Adipocyte (in vitro differentiated cells): ENCODE data around the gene TMF1.
A peak's percentile ranks its signal among the peaks of the same experiment; 100 is the strongest.

Experiments
- DNase-seq: peaks from one replicate; pipeline ENCODE4 v3.0.0-alpha.2; 2015; ENCODE audit warnings: low read depth
- H3K27me3 ChIP-seq: replicated peaks from 2 replicates; pipeline ENCODE4 v1.7.0; 2013; ENCODE audit warnings: mild to moderate bottlenecking, low read length, moderate library complexity; ENCODE audit not compliant: control insufficient read depth, insufficient read depth
- H3K36me3 ChIP-seq: 2 replicates; pipeline ENCODE4 v1.7.0; 2013; ENCODE audit warnings: low read length, mild to moderate bottlenecking, moderate library complexity; ENCODE audit not compliant: control insufficient read depth, insufficient read depth, severe bottlenecking
- H3K4me1 ChIP-seq: 2 replicates; pipeline ENCODE4 v1.7.0; 2013; ENCODE audit warnings: mild to moderate bottlenecking, low read length, moderate library complexity; ENCODE audit not compliant: control insufficient read depth, insufficient read depth
- H3K4me3 ChIP-seq: 2 replicates; pipeline ENCODE4 v1.7.0; 2013; ENCODE audit warnings: mild to moderate bottlenecking, low read length, moderate library complexity
- H3K9ac ChIP-seq: 2 replicates; pipeline ENCODE4 v1.7.0; 2013; ENCODE audit warnings: mild to moderate bottlenecking, low read length, moderate library complexity
- H3K9me3 ChIP-seq: 2 replicates; pipeline ENCODE4 v1.7.0; 2013; ENCODE audit warnings: mild to moderate bottlenecking, low read length, moderate library complexity; ENCODE audit not compliant: control insufficient read depth

Gene TMF1

DNA sequence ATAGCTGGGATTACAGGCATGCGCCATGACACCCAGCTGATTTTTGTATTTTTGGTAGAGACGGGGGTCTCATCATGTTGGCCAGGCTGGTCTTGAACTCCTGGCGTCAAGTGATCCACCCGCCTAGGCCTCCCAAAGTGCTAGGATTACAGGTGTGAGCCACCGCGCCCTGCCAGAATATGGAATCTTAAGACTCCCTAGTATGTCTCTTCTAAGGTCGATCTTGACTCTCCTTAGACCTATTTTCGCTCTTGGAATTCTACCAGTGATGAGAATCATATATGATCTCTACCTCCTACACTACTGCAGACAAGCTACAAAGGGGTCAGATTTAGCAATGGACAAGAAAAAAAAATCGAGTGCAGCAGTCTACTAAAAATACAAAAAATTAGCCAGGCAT, 19.4 kb downstream of the TMF1 start:
- H3K4me3 ChIP-seq, result no peak overlapping the region
- H3K36me3 ChIP-seq, result peaks cover 96% of the 10 kb centered on the region
- no peaks in the 10 kb centered on the region for H3K9me3 ChIP-seq
- H3K4me1 ChIP-seq, result peaks cover 14% of the 10 kb centered on the region
- no peak for DNase-seq
- no peak overlapping the region for H3K9ac ChIP-seq
- no peaks in the 10 kb centered on the region for H3K27me3 ChIP-seq

DNA sequence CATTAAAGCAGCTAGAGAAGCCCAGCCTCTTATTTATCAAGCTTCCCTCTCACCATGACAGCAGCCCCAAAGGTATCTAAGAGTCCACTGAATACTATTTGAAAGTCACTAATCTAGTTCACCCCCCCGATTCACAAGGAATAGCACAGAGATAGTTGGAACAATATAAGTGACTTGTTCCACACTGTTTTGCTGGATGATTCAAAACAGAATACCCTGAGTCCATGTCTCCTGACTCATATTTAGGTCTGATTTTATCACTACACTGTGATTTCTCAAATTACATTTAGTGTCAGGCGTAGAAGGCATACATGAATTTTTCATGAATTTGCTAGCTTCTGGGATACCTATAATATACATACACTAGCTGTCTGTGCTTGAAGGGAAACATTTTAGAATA, 20.0 kb downstream of the TMF1 start:
- Histone ChIP-seq H3K4me1 (peaks cover 20% of the 10 kb centered on the region), H3K36me3 (peaks cover 98% of the 10 kb centered on the region), H3K9ac (no peak overlapping the region), H3K4me3 (no peak overlapping the region), H3K9me3 (no peaks in the 10 kb centered on the region), H3K27me3 (no peaks in the 10 kb centered on the region)
- peak; percentile 81 for DNase-seq

DNA sequence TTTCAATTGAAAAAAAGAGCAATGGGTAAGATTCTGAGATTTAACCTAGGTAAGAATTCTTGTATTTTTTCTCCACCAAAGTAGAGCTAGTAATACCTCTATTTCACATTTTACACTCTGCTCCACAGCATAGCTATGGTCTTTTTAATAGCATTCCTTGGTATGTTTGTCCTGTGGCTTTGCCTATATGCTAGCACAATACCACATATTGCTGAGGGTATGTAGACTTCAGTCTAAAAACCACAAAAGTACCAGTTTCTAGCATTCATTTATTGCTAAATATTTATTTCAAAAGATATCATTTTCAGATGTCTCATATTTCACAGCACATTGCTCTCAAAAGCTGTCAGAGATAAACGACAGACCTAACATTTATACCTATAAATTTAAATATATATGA, 20.5 kb downstream of the TMF1 start:
- peaks cover 22% of the 10 kb centered on the region for H3K4me1 ChIP-seq
- no peaks in the 10 kb centered on the region for H3K27me3 ChIP-seq
- H3K9me3 ChIP-seq, result no peaks in the 10 kb centered on the region
- peaks cover 96% of the 10 kb centered on the region for H3K36me3 ChIP-seq
- H3K9ac ChIP-seq, result no peak overlapping the region
- peak; percentile 64 for DNase-seq
- no peak overlapping the region for H3K4me3 ChIP-seq

DNA sequence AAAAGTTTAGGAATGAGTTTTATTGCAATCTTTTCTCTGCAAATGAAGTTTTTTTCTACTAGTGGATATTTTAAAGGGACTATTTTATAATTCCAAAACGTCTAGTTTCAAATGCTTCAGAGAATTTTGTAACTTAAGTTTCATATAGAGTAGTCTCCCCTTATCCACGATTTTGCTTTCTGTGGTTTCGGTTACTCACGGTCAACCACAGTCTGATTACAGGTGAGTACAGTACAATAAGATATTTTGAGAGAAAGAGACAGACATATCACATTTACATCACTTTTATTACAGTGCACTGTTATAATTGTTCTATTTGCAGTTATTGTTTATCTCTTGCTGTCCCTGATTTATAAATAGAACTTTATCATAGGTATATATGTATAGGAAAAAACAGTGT, 31.3 kb downstream of the TMF1 start:
- H3K27me3 ChIP-seq, result no peaks in the 10 kb centered on the region
- H3K4me1 ChIP-seq, result no peaks in the 10 kb centered on the region
- H3K9me3 ChIP-seq, result no peaks in the 10 kb centered on the region
- peaks cover 76% of the 10 kb centered on the region for H3K36me3 ChIP-seq
- no peak for DNase-seq
- H3K9ac ChIP-seq, result no peak overlapping the region
- H3K4me3 ChIP-seq, result no peak overlapping the region

DNA sequence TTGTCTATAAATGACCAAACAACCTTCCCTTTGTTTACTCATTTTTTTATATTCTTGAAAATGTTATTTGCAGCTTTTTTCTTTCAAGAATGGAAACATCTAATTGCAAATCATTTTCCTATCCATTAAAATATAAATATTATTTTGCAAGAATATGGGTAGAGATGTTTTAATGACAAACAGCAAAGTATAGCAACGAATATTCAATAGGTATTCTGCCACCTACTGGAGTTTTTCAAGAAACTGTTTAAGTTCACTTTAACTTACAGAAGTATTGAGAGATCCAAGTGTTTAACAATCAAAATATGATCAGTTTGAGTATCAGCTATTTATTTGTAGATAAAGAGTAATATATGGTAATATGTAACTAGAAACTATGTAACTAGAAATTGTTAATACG, 31.7 kb downstream of the TMF1 start:
- no peak overlapping the region for H3K9ac ChIP-seq
- no peaks in the 10 kb centered on the region for H3K4me1 ChIP-seq
- peaks cover 76% of the 10 kb centered on the region for H3K36me3 ChIP-seq
- H3K9me3 ChIP-seq, result no peaks in the 10 kb centered on the region
- H3K4me3 ChIP-seq, result no peak overlapping the region
- no peaks in the 10 kb centered on the region for H3K27me3 ChIP-seq
- peak; percentile 29 for DNase-seq

DNA sequence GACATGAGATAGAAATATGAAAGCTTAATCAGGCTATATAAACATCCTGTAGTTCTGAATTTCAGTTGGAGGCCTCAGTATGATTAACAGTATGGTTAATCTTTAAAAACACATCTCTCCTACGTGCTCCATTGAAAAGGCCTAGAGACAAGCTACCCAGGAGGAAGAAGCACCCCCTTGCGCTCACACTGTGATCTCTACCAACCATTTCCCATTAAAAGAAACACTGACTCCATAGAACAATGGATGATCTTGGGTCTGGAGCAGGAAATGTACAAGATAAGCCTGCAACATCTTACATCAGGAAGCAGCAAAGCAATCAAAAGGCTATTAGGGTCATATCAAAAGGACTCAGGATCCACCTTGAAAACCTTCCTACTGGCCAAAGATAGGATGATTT, 35.2 kb downstream of the TMF1 start:
- no peak overlapping the region for H3K4me3 ChIP-seq
- H3K9ac ChIP-seq, result no peak overlapping the region
- DNase-seq, result no peak
- H3K27me3 ChIP-seq, result no peaks in the 10 kb centered on the region
- H3K9me3 ChIP-seq, result no peaks in the 10 kb centered on the region
- peaks cover 19% of the 10 kb centered on the region for H3K4me1 ChIP-seq
- peaks cover 41% of the 10 kb centered on the region for H3K36me3 ChIP-seq

DNA sequence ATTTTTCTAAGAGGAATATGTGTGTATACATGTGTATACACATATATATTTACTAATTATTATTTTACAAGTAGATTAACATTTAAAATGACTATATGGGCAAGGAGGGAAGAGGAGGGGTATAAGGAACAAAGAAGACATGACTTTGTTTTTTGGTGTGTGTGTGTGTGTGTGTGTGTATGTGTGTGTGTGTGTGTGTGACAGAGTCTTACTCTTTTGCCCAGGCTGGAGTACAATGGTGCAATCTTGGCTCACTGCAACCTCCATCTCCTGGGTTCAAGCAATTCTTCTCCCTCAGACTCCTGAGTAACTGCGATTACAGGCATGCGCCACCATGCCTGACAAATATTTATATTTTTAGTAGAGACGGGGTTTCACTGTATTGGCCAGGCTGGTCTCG, 36.0 kb downstream of the TMF1 start:
- H3K9ac ChIP-seq, result no peak overlapping the region
- peaks cover 20% of the 10 kb centered on the region for H3K4me1 ChIP-seq
- peaks cover 34% of the 10 kb centered on the region for H3K36me3 ChIP-seq
- no peaks in the 10 kb centered on the region for H3K27me3 ChIP-seq
- H3K9me3 ChIP-seq, result no peaks in the 10 kb centered on the region
- H3K4me3 ChIP-seq, result no peak overlapping the region
- DNase-seq, result no peak

DNA sequence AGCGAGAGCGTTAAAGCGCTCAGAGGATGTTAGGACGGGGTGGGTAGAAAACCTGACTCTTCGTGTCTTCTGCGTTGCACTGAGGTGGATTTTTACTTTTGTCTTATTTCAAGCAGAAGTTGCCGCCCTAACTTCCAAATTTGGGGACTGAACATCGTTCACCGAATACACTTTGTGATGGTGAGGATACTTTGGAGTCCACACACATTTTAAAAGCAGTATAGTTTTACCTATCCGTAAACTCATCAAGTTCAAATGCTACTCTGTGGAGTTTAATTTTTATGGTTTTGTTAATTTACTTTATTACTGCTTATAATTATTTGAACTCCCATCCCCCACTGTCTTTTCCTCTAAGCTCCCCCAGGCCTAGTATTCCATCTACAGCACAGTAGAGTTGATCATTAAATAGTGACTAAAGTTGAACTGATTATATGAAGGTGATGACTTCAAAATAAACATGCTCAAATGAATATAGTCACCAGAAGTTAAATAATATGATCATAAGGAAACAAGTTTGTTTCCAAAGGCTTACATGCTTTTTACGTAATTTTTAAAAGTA, 38.0 kb downstream of the TMF1 start:
- H3K27me3 ChIP-seq, result no peaks in the 10 kb centered on the region
- H3K4me1 ChIP-seq, result peaks cover 37% of the 10 kb centered on the region
- peaks cover 30% of the 10 kb centered on the region for H3K36me3 ChIP-seq
- peak overlapping the region; percentile 92 for H3K9ac ChIP-seq
- peak; percentile 24 for DNase-seq
- H3K4me3 ChIP-seq, result peak overlapping the region; percentile 83
- H3K9me3 ChIP-seq, result no peaks in the 10 kb centered on the region

DNA sequence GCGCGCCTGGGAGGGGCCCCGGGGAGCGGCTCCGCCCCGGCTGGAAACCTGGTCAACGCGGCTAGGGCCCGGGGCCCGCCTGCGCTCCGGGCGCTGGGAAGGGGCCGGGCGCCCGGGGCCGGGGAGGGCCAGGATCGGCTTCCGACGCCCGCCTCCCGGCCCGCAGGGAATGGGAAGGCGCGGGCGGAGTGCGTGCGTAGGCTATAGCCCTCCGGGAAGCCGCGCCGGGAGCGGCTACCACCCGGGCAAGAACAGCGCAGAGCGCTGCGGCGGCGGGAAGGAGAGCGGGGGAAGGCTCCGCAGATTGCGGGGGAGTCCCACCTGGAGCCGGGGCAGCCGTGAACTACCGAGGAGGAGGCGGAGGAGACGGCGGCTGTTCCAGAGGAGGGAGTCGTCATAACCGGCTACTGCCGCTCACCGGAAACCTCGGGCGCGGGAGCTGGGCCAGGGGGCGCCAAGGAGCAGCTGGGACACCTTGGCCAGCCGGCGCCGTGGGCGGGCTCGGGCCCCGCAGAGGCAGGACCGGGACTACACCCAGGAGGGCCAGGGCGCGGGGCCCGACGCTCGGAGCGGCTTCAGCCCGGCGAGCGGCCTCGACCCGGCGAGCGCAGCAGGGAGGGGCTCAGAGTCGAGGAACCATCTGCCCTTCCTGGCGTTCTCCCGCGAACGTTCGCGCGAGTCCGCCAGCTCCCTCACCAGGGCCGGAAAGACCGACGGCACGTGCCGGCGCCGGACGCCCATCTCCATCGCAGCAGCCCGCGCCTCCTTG, 38.7 kb downstream of the TMF1 start, which contains the start of gene EOGT:
EOGT (minus strand) TSS at position 432 of the 769 bp plus-strand sequence. CDS start 3,838 bp downstream, outside the sequence.
- DNase-seq, result peak; percentile 94
- Histone ChIP-seq H3K9ac (peak within 1 kb of the TSS; percentile 92), H3K4me3 (peak within 1 kb of the TSS; percentile 83)

DNA sequence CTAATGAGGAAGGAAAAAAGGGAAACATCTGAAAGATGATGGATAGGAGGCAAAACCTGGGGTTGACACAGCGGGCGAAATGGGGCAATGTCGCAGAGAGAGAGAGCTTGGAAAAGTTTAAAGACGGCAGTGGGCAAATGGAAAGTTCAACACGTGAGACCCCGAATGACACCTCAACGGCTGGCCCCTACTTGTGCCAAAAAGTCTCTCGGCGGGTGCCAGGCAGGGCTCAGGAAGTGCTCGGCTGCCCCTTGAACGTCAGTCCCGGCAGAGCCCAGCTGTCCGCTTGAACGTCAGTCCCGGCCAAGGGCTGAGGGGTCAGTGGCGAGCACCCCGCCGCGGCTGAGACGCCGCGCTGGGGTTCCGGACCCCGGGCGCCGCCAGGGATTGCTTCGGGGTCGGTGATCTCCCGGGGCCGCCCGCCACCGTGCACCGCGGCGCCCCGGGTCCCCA, 39.3 kb downstream of the TMF1 start:
- H3K27me3 ChIP-seq, result no peaks in the 10 kb centered on the region
- H3K9ac ChIP-seq, result peak overlapping the region; percentile 92
- H3K36me3 ChIP-seq, result peaks cover 32% of the 10 kb centered on the region
- peaks cover 45% of the 10 kb centered on the region for H3K4me1 ChIP-seq
- H3K4me3 ChIP-seq, result peak overlapping the region; percentile 83
- H3K9me3 ChIP-seq, result no peaks in the 10 kb centered on the region
- peak; percentile 77 for DNase-seq

More for the DNA sequence above, 38.7 kb downstream of the TMF1 start, which contains the start of gene EOGT:
- Histone ChIP-seq H3K27me3 (no peaks in the 10 kb centered on the region), H3K4me1 (peaks cover 42% of the 10 kb centered on the region), H3K36me3 (peaks cover 32% of the 10 kb centered on the region), H3K9me3 (no peaks in the 10 kb centered on the region)

DNA sequence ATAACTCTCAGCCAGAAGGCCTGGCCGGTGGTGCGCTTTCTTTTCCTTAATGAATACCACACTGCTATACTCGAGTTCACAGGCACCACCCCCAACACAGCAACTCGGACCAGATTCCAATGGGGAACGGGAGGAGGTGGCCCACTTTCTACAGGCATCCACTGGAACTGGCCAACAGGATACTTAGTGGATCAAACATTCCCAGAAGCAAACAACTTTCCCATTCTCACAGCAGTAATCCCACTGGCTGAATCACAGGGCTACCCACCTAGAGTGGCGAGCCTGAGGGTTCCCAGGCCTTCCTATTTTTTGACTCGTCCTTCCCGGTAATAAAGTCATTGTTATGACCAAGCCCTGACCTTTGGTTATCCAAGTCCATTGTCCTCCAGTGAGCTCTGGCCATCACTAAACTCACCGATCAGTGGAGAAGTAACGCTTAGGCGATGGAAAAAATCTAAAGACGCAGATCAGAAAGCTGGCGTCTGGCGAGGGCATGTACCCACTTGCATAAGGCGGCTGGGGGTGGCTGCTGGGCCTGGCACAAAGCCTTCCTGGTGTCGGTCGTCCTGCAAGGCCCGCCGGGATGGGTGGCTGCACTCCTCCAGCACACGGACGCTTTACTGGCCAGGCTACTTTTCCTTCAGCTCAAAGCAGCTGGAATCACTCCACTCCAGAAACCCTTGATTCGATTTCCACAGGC, 39.9 kb downstream of the TMF1 start:
- peak; percentile 71 for DNase-seq
- Histone ChIP-seq H3K4me1 (peaks cover 45% of the 10 kb centered on the region), H3K4me3 (peak overlapping the region; percentile 83), H3K36me3 (peaks cover 30% of the 10 kb centered on the region), H3K27me3 (no peaks in the 10 kb centered on the region), H3K9ac (peak overlapping the region; percentile 92), H3K9me3 (no peaks in the 10 kb centered on the region)
